K562 (cell line): ENCODE data around the gene YAF2. TPM values are rescaled to one million over a fixed set of nuclear protein-coding genes. Genes with fewer than 3 reads are reported as not detected.
A peak's percentile ranks its signal among the peaks of the same experiment; 100 is the strongest.

Source experiments
- CBX1 ChIP-seq: sonication (generic); IDR thresholded peaks from 2 replicates; pipeline ENCODE4 v1.6.1; 2016; ENCODE audit warnings: antibody characterized with exemption, low read depth, mild to moderate bottlenecking
- CREB5 ChIP-seq: fragments of 250-450 bp; sonication (Bioruptor Pico); IDR thresholded peaks from 2 replicates; pipeline ENCODE4 v1.5.0; 2020; ENCODE audit warnings: mild to moderate bottlenecking
- CTBP1 ChIP-seq: fragments of 450-650 bp; IDR thresholded peaks from 2 replicates; pipeline ENCODE4 v1.6.1; 2016; ENCODE audit warnings: borderline replicate concordance
- ELF2 ChIP-seq: fragments of 250-450 bp; sonication (Bioruptor Pico); IDR thresholded peaks from 2 replicates; pipeline ENCODE4 v1.5.0; 2021; ENCODE audit warnings: mild to moderate bottlenecking
- FOXK2 ChIP-seq, 2 experiments: fragments of 450-650 bp; IDR thresholded peaks in 1 of 2; conservative IDR thresholded peaks in 1 of 2; 2 replicates each; pipeline ENCODE4 v1.6.1; 2016; ENCODE audit warnings: low read depth in 2 of 2, mild to moderate bottlenecking in 1 of 2
- GTF2F1 ChIP-seq: IDR thresholded peaks from 2 replicates; pipeline ENCODE4 v1.6.1; 2011; ENCODE audit warnings: low read depth, low read length, improper control_type of control experiment
- HMG20B ChIP-seq: fragments of 250-450 bp; sonication (Bioruptor Pico); IDR thresholded peaks from 2 replicates; pipeline ENCODE4 v1.5.0; 2021; ENCODE audit warnings: mild to moderate bottlenecking
- LARP7 ChIP-seq: fragments of 450-650 bp; IDR thresholded peaks from 2 replicates; pipeline ENCODE4 v1.6.1; 2016
- MITF ChIP-seq: IDR thresholded peaks from 2 replicates; pipeline ENCODE4 v1.6.1; 2014; ENCODE audit warnings: antibody characterized with exemption
- NEUROD1 ChIP-seq: fragments of 150-350 bp; IDR thresholded peaks from 2 replicates; pipeline ENCODE4 v1.6.1; 2014; ENCODE audit warnings: borderline replicate concordance, low read length, low read depth; ENCODE audit not compliant: partially characterized antibody
- RB1 ChIP-seq: fragments of 450-650 bp; IDR thresholded peaks from 2 replicates; pipeline ENCODE4 v1.6.1; 2017; ENCODE audit warnings: low read depth, mild to moderate bottlenecking
- RBM14 ChIP-seq: fragments of 200-400 bp; formaldehyde crosslinking; IDR thresholded peaks from 2 replicates; pipeline ENCODE4 v1.6.1; 2018; ENCODE audit warnings: low read depth, mild to moderate bottlenecking, low read length, moderate library complexity, borderline replicate concordance; ENCODE audit not compliant: insufficient read depth
- SMC3 ChIP-seq: conservative IDR thresholded peaks from 2 replicates; pipeline ENCODE4 v1.6.1; 2011; ENCODE audit warnings: low read depth, low read length, improper control_type of control experiment; ENCODE audit not compliant: insufficient read depth
- SNIP1 ChIP-seq: fragments of 450-650 bp; IDR thresholded peaks from 2 replicates; pipeline ENCODE4 v1.7.1; 2017; ENCODE audit warnings: low read depth, mild to moderate bottlenecking
- SRSF1 ChIP-seq: fragments of 200-400 bp; formaldehyde crosslinking; IDR thresholded peaks from 2 replicates; pipeline ENCODE4 v1.6.1; 2017; ENCODE audit warnings: mild to moderate bottlenecking, low read depth, low read length, moderate library complexity
- TCF3 ChIP-seq: sonication (generic); formaldehyde crosslinking; IDR thresholded peaks from 2 replicates; pipeline ENCODE4 v1.4.0; 2020; ENCODE audit warnings: mild to moderate bottlenecking, missing genetic modification reagents
- ZNF24 ChIP-seq: fragments of 450-650 bp; IDR thresholded peaks from 2 replicates; pipeline ENCODE4 v1.6.1; 2016
- ZNF655 ChIP-seq: fragments of 250-450 bp; sonication (Bioruptor Pico); IDR thresholded peaks from 2 replicates; pipeline ENCODE4 v1.5.0; 2021
- polyA plus RNA-seq, 8 experiments: library from polyadenylated mRNA; depleted of rRNA in 4 of 8; stranded (reverse) in 5 of 8; unstranded in 3 of 8; fragments of >200 nt; fragmentation: Nextera tagmentation in 2 of 8; fragmentation: Illumina TruSeq in 1 of 8; extraction: Ambion mirVana in 2 of 8; extraction: Trizol in 1 of 8; gene quantifications; 2 replicates each; pipeline versions ENCODE4 v1.2.1 to v1.2.3, GENCODE V29; 2011 to 2014; ENCODE audit warnings: inconsistent platforms in 1 of 8, missing spikeins in 1 of 8
- total RNA-seq, 7 experiments: library from RNA; depleted of rRNA in 6 of 7; stranded (reverse); fragments of >200 nt in 6 of 7; fragmentation: Illumina TruSeq in 2 of 7; extraction: Trizol in 2 of 7; gene quantifications; 2 replicates each; pipeline versions ENCODE4 v1.2.1 to v1.2.3, GENCODE V29; 2011 to 2021; ENCODE audit warnings: low replicate concordance in 1 of 7
- TF ChIP-seq, protein P1 (sequence below): sonication (generic); formaldehyde crosslinking; IDR thresholded peaks from 2 replicates; pipeline ENCODE4 v1.8.1; 2023; ENCODE audit warnings: mild to moderate bottlenecking, missing genetic modification reagents, moderate library complexity

Gene YAF2
- total and polyA plus RNA-seq, 9 of the 15 experiments (the other 6 are each of a cell fraction or from before 2014, with no cell fraction given), result 10.6 to 26.4 (median 21.3) TPM

DNA sequence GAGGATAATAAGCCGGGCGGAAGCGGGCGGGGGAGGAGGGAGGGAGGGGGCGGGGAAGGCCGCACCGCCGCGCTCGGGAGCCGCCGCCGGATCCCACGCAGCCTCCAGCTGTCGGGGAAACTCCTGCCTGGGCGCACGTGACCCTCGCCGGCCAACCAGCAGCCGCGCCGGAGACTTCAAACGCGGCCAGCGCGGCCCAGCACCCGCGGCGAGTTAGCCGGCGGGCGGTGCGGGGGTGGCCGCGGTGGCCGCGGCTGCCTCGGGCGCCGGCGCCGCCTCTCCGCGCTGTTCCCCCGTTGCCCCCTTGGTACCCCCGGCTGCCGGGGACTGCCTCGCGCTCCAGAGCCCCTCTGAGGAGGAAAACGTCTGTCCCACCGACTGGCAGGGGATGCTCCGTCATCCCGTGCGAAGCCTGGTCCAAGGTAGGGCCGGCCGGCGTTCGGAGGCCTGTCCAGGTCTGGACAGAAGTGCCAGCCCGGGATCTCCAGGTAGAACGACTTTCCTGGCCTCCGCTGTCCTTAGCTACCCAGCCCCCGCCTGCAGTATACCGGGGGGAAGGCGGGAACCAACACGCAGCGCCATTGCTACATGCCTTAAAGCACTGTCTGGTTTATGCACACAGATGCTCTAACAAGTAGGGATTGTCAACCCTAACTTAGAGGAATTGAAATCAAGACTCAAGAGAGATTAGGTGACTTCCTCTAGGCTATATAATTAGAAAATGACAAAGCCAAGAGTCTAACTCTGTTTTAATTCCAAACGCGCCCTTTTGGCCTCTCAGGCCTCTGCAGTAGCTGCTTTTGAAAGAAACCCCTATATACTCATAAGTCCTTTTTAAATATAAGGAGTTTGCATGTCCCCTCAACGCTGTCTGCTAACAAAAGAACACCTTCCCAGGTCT, at the start of gene YAF2 (continued):
- TF ChIP-seq, protein P1, sequence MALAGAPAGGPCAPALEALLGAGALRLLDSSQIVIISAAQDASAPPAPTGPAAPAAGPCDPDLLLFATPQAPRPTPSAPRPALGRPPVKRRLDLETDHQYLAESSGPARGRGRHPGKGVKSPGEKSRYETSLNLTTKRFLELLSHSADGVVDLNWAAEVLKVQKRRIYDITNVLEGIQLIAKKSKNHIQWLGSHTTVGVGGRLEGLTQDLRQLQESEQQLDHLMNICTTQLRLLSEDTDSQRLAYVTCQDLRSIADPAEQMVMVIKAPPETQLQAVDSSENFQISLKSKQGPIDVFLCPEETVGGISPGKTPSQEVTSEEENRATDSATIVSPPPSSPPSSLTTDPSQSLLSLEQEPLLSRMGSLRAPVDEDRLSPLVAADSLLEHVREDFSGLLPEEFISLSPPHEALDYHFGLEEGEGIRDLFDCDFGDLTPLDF (CRISPR knock-in tag), result no peak
- TF ChIP-seq MITF, result no peak
- no peak for TF ChIP-seq SRSF1
- TF ChIP-seq ZNF24, result no peak
- no peak for TF ChIP-seq HMG20B
- no peak for TF ChIP-seq LARP7
- no peak for TF ChIP-seq ZNF655 (CRISPR knock-in tag)
- no peak; the same call in 1 of the 2 replicates for TF ChIP-seq CBX1
- TF ChIP-seq CREB5, result no peak
- 0 out of 2 replicates have a peak, but pooled peaks have one; percentile 19 for TF ChIP-seq CTBP1
- 0 out of 2 replicates have a peak, but pooled peaks have one; percentile 18 for TF ChIP-seq RB1
- TF ChIP-seq FOXK2 (conservative IDR thresholded peaks at IDR 0.05 in 1 of 2, IDR thresholded peaks at IDR 0.05 in 1 of 2; ENCODE audit: low read depth in 2 of 2), result no peak
- no peak for TF ChIP-seq SNIP1
- TF ChIP-seq RBM14, result no peak
- TF ChIP-seq SMC3, result no peak
- TF ChIP-seq NEUROD1, result no peak
- TF ChIP-seq ELF2 (CRISPR knock-in tag), result no peak
- no peak for TF ChIP-seq GTF2F1
- TF ChIP-seq TCF3 (CRISPR knock-in tag), result no peak; the same call in 1 of the 2 replicates
